ENCODE measurements around the gene RFLNA. TPM values are rescaled to one million over a fixed set of nuclear protein-coding genes. Genes with fewer than 3 reads are reported as not detected.

Gene RFLNA
- total RNA-seq, 1 donor from 2014 or later: under 0.01 TPM

GRCh38 chr12:124336742-124337520, 42.0 kb downstream of the RFLNA start:
- no peak for DNase-seq (ENCODE audit: low read depth in 2 of 2)

GRCh38 chr12:124337622-124338021, 42.7 kb downstream of the RFLNA start:
- DNase-seq (ENCODE audit: low read depth in 2 of 2): no peak

- DNase-seq (ENCODE audit: low read depth in 2 of 2): no peak
Observed at GRCh38 chr12:124338448-124338847, 43.6 kb downstream of the RFLNA start.

GRCh38 chr12:124338876-124339603, 44.1 kb downstream of the RFLNA start:
- DNase-seq (ENCODE audit: low read depth in 2 of 2): no peak

- no peak for DNase-seq (ENCODE audit: low read depth in 2 of 2)
Observed at GRCh38 chr12:124340080-124340900, 45.4 kb downstream of the RFLNA start.

- no peak for DNase-seq (ENCODE audit: low read depth in 2 of 2)
Observed at GRCh38 chr12:124341645-124342069, 46.8 kb downstream of the RFLNA start.

- no peak for DNase-seq (ENCODE audit: low read depth in 2 of 2)
Observed at GRCh38 chr12:124344022-124344421, 49.1 kb downstream of the RFLNA start.

GRCh38 chr12:124344526-124344925, 49.6 kb downstream of the RFLNA start:
- no peak for DNase-seq (ENCODE audit: low read depth in 2 of 2)

GRCh38 chr12:124345795-124346194, 50.9 kb downstream of the RFLNA start:
- no peak for DNase-seq (ENCODE audit: low read depth in 2 of 2)

GRCh38 chr12:124346425-124347168, 51.7 kb downstream of the RFLNA start:
- no peak for DNase-seq (ENCODE audit: low read depth in 2 of 2)

- no peak for DNase-seq (ENCODE audit: low read depth in 2 of 2)
Observed at GRCh38 chr12:124347335-124347734, 52.4 kb downstream of the RFLNA start.

GRCh38 chr12:124347805-124348658, 53.1 kb downstream of the RFLNA start:
- DNase-seq (ENCODE audit: low read depth in 2 of 2): peak in 1 of 2 donors; percentile 11

- DNase-seq (ENCODE audit: low read depth in 2 of 2): no peak
Observed at GRCh38 chr12:124348659-124349380, 53.9 kb downstream of the RFLNA start.

GRCh38 chr12:124350491-124350890, 55.6 kb downstream of the RFLNA start:
- no peak for DNase-seq (ENCODE audit: low read depth in 2 of 2)

GRCh38 chr12:124351422-124351821, 56.5 kb downstream of the RFLNA start:
- no peak for DNase-seq (ENCODE audit: low read depth in 2 of 2)

- no peak for DNase-seq (ENCODE audit: low read depth in 2 of 2)
Observed at GRCh38 chr12:124352257-124352656, 57.4 kb downstream of the RFLNA start.

- DNase-seq (ENCODE audit: low read depth in 2 of 2): peak; percentile 64 to 74
Observed at GRCh38 chr12:124352839-124353238, 57.9 kb downstream of the RFLNA start.

GRCh38 chr12:124354400-124354799, 59.5 kb downstream of the RFLNA start:
- DNase-seq (ENCODE audit: low read depth in 2 of 2): no peak

- no peak for DNase-seq (ENCODE audit: low read depth in 2 of 2)
Observed at GRCh38 chr12:124356221-124356620, 61.3 kb downstream of the RFLNA start.

- no peak for DNase-seq (ENCODE audit: low read depth in 2 of 2)
Observed at GRCh38 chr12:124357616-124358015, 62.7 kb downstream of the RFLNA start.
